Measurements from ENCODE around the gene BEGAIN.

GRCh38 chr14:100490252-100490651, 97.0 kb downstream of the BEGAIN start:
- TF ChIP-seq CTCF (IDR thresholded peaks at IDR 0.05; ENCODE audit: low read depth, low read length, poor library complexity, severe bottlenecking) (no peak), EZH2phosphoT487 (IDR thresholded peaks at IDR 0.05; ENCODE audit: borderline replicate concordance, low read length) (no peak)

All from DOHH2 (cell line).